SH-SY5Y (cell line): ENCODE data around the gene ZMYM4.

Source experiments
- GATA2 ChIP-seq: IDR thresholded peaks from 2 replicates; pipeline ENCODE4 v1.6.1; 2011; ENCODE audit warnings: mild to moderate bottlenecking, low read depth, low read length
- GATA3 ChIP-seq: IDR thresholded peaks from 2 replicates; pipeline ENCODE4 v1.6.1; 2011; ENCODE audit warnings: low read depth, mild to moderate bottlenecking, low read length, moderate library complexity

- TF ChIP-seq GATA2 (no peak), GATA3 (no peak)
Measured at GRCh38 chr1:35433714-35434113, 165.2 kb downstream of the ZMYM4 start.
